CD4-positive, alpha-beta T cell treated with Interleukin-17A for 4 hours (primary cell): ENCODE results near the gene GAGE12E.
"Not testable (repeated sequence)": the region's sequence is repeated elsewhere in the genome, so short reads cannot be mapped to it uniquely, and the experiment has no call there.

Experiments used
- DNase-seq: peaks from one replicate; pipeline ENCODE4 v3.0.0-alpha.2; 2020; ENCODE audit warnings: mixed read lengths

The GAGE12E gene, protein sequence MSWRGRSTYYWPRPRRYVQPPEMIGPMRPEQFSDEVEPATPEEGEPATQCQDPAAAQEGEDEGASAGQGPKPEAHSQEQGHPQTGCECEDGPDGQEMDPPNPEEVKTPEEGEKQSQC

DNA sequence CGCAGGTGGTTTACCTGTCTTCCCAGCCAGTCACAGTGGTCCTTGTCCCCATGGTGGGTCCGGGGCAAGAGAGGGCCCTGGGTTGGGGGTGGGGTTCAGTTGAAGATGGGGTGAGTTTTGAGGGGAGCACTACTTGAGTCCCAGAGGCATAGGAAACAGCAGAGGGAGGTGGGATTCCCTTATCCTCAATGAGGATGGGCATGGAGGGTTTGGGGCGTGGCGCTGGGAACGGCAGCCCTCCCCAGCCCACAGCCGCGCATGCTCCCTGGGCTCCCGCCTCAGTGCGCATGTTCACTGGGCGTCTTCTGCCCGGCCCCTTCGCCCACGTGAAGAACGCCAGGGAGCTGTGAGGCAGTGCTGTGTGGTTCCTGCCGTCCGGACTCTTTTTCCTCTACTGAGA is at the start of gene GAGE12E:
Gene GAGE12E, plus strand, starts transcription at position 301 of the 400 bp plus-strand sequence. CDS start 1,155 bp downstream, outside the sequence.
- DNase-seq = not testable (repeated sequence)

DNA sequence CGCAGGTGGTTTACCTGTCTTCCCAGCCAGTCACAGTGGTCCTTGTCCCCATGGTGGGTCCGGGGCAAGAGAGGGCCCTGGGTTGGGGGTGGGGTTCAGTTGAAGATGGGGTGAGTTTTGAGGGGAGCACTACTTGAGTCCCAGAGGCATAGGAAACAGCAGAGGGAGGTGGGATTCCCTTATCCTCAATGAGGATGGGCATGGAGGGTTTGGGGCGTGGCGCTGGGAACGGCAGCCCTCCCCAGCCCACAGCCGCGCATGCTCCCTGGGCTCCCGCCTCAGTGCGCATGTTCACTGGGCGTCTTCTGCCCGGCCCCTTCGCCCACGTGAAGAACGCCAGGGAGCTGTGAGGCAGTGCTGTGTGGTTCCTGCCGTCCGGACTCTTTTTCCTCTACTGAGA is 19.2 kb upstream of the GAGE12E start, which contains the start of gene GAGE12C:
Gene GAGE12C, plus strand, starts transcription at position 301 of the 400 bp plus-strand sequence. CDS start 1,155 bp downstream, outside the sequence.
- not testable (repeated sequence) for DNase-seq

DNA sequence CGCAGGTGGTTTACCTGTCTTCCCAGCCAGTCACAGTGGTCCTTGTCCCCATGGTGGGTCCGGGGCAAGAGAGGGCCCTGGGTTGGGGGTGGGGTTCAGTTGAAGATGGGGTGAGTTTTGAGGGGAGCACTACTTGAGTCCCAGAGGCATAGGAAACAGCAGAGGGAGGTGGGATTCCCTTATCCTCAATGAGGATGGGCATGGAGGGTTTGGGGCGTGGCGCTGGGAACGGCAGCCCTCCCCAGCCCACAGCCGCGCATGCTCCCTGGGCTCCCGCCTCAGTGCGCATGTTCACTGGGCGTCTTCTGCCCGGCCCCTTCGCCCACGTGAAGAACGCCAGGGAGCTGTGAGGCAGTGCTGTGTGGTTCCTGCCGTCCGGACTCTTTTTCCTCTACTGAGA is 9.7 kb upstream of the GAGE12E start, which contains the start of gene GAGE12D:
Gene GAGE12D, plus strand, starts transcription at position 301 of the 400 bp plus-strand sequence. CDS start 1,155 bp downstream, outside the sequence.
- DNase-seq = not testable (repeated sequence)

DNA sequence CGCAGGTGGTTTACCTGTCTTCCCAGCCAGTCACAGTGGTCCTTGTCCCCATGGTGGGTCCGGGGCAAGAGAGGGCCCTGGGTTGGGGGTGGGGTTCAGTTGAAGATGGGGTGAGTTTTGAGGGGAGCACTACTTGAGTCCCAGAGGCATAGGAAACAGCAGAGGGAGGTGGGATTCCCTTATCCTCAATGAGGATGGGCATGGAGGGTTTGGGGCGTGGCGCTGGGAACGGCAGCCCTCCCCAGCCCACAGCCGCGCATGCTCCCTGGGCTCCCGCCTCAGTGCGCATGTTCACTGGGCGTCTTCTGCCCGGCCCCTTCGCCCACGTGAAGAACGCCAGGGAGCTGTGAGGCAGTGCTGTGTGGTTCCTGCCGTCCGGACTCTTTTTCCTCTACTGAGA is 9.5 kb downstream of the GAGE12E start, which contains the start of gene GAGE12F:
Gene GAGE12F, plus strand, starts transcription at position 301 of the 400 bp plus-strand sequence. CDS start 1,155 bp downstream, outside the sequence.
- not testable (repeated sequence) for DNase-seq

DNA sequence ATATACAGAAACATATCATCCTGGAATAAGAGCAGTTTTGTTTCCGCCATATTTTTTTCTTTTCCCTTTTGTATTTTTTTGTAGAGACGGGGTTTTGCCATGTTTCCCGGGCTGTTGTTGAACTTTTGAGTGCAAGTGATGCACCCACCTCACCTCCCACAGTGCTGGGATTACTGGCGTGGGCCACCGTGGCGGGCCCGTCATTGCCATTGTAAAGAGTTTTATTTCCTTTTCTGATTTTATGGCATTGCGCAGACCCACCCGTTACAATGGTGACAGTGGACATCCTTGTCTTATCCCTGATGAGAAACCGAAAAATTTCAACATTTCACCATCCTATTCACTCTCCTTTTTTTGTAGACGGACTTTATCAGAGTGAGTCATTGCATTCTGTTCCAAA is 17.6 kb downstream of the GAGE12E start:
- DNase-seq = not testable (repeated sequence)

DNA sequence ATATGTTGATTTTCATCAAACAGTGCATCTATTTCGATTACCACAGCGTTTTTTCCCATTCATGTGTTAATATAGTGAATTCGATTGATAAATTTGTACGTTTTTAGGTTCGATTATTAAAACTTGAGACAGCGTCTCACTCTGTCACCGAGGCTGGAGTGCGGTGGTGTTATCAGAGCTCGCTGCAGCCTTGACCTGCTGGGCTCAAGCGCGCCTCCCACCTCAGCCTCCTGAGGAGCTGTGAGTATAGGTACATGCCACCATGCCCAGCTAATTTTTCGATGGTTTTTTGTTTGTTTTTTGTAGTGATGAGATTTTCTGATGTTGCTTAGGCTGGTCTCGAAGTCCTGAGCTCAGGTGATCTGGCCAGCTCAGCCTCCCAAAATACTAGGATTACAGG is 18.1 kb downstream of the GAGE12E start:
- not testable (repeated sequence) for DNase-seq

DNA sequence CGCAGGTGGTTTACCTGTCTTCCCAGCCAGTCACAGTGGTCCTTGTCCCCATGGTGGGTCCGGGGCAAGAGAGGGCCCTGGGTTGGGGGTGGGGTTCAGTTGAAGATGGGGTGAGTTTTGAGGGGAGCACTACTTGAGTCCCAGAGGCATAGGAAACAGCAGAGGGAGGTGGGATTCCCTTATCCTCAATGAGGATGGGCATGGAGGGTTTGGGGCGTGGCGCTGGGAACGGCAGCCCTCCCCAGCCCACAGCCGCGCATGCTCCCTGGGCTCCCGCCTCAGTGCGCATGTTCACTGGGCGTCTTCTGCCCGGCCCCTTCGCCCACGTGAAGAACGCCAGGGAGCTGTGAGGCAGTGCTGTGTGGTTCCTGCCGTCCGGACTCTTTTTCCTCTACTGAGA is 19.0 kb downstream of the GAGE12E start, which contains the start of gene GAGE12G:
Gene GAGE12G, plus strand, starts transcription at position 301 of the 400 bp plus-strand sequence. CDS start 1,155 bp downstream, outside the sequence.
- DNase-seq = not testable (repeated sequence)

DNA sequence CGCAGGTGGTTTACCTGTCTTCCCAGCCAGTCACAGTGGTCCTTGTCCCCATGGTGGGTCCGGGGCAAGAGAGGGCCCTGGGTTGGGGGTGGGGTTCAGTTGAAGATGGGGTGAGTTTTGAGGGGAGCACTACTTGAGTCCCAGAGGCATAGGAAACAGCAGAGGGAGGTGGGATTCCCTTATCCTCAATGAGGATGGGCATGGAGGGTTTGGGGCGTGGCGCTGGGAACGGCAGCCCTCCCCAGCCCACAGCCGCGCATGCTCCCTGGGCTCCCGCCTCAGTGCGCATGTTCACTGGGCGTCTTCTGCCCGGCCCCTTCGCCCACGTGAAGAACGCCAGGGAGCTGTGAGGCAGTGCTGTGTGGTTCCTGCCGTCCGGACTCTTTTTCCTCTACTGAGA is 28.6 kb downstream of the GAGE12E start, which contains the start of gene GAGE12H:
Gene GAGE12H, plus strand, starts transcription at position 301 of the 400 bp plus-strand sequence. CDS start 1,155 bp downstream, outside the sequence.
- not testable (repeated sequence) for DNase-seq

DNA sequence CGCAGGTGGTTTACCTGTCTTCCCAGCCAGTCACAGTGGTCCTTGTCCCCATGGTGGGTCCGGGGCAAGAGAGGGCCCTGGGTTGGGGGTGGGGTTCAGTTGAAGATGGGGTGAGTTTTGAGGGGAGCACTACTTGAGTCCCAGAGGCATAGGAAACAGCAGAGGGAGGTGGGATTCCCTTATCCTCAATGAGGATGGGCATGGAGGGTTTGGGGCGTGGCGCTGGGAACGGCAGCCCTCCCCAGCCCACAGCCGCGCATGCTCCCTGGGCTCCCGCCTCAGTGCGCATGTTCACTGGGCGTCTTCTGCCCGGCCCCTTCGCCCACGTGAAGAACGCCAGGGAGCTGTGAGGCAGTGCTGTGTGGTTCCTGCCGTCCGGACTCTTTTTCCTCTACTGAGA is 38.1 kb downstream of the GAGE12E start, which contains the start of gene GAGE2A:
Gene GAGE2A, plus strand, starts transcription at position 301 of the 400 bp plus-strand sequence. CDS start 1,155 bp downstream, outside the sequence.
- not testable (repeated sequence) for DNase-seq

DNA sequence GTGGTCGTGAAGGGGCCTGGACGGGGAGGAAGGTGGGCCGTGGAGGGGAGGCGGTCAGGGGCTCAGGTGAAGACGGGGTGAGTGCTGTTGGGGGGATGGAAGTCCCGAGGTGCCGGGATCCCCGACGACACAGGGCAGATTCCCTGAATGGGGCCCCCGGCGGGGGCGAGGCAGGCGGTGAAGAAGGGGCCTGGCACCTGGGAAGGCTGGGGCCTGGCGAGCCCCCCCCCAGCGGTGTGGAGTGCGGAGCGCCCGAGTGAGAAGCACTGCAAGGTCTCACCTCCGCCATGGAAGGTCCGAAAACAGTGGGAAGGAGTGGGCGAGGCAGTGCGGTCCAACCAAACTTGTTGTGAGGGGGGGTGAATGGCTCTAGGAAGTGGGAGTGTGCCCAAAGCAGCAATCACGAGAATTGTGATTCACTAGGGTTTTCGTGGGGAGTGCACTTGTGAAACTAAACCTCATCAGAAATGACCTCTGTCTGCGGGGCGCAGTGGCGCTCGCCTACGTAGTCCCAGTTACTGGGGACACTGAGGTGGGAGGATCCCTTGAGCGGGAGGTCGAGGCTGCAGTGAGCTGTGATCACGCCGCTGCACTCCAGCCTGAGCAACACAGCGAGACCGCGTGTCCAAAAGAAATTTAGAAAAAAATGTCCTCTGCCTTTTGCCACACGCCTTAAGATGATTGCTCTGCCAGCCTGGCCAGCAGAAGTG is 38.8 kb downstream of the GAGE12E start:
- not testable (repeated sequence) for DNase-seq

DNA sequence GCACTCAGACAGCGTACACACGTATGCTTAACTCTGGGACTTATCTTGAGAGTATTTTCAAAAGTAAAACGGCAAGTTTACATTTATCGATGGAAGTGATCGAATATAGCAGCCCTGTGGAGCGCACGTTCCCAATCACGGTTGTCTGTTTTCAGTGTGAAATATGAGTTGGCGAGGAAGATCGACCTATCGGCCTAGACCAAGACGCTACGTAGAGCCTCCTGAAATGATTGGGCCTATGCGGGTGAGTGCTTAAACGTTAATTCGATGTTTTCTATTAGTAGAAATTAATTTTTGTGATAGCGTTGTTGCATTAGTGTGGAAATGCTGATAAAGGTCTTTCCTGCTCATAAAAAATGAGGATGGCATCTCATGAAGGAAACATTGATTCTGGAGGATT is 39.4 kb downstream of the GAGE12E start:
- DNase-seq = not testable (repeated sequence)

DNA sequence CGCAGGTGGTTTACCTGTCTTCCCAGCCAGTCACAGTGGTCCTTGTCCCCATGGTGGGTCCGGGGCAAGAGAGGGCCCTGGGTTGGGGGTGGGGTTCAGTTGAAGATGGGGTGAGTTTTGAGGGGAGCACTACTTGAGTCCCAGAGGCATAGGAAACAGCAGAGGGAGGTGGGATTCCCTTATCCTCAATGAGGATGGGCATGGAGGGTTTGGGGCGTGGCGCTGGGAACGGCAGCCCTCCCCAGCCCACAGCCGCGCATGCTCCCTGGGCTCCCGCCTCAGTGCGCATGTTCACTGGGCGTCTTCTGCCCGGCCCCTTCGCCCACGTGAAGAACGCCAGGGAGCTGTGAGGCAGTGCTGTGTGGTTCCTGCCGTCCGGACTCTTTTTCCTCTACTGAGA is 47.6 kb downstream of the GAGE12E start, which contains the start of gene GAGE1:
Gene GAGE1, plus strand, starts transcription at position 301 of the 400 bp plus-strand sequence. CDS start 1,155 bp downstream, outside the sequence.
- DNase-seq = not testable (repeated sequence)
